Fibroblast of lung (primary cell): ENCODE results near the gene CTNND1.

Source experiments
- EZH2 ChIP-seq: IDR thresholded peaks from 2 replicates; pipeline ENCODE4 v1.5.1; 2012; ENCODE audit warnings: low read length, control low read depth, mild to moderate bottlenecking; ENCODE audit errors: missing control alignments
- TF ChIP-seq, protein P1 (sequence below), 2 donors: IDR thresholded peaks in 1 of 2; conservative IDR thresholded peaks in 1 of 2; 1 replicate in 1 of 2; 2 replicates in 1 of 2; pipeline ENCODE4 v1.5.1; 2011 to 2012; ENCODE audit warnings: low read length in 2 of 2, control low read depth in 1 of 2, inconsistent platforms in 1 of 2, low read depth in 1 of 2, mild to moderate bottlenecking in 1 of 2

DNA sequence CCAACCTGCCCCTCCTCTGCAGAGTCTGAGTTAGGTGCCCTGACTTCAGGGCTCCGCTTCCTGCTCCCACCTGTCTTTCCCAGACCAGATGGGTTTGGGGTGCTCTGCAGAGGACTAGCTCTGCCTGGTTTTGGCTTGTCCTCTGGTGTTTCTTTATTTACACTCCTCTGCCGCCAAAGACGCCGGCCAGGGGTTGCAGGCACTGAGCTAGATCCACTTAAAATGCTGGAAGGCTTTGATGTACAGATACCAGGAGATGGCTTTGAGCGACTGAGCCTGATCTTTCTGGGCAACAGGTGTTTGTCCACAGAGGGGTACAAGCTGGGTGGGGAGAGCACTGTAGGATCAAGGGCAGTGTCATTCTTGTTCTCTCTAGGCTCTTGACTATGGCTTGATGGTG, 16.4 kb upstream of the CTNND1 start:
- TF ChIP-seq EZH2, result no peak
- TF ChIP-seq, protein P1, sequence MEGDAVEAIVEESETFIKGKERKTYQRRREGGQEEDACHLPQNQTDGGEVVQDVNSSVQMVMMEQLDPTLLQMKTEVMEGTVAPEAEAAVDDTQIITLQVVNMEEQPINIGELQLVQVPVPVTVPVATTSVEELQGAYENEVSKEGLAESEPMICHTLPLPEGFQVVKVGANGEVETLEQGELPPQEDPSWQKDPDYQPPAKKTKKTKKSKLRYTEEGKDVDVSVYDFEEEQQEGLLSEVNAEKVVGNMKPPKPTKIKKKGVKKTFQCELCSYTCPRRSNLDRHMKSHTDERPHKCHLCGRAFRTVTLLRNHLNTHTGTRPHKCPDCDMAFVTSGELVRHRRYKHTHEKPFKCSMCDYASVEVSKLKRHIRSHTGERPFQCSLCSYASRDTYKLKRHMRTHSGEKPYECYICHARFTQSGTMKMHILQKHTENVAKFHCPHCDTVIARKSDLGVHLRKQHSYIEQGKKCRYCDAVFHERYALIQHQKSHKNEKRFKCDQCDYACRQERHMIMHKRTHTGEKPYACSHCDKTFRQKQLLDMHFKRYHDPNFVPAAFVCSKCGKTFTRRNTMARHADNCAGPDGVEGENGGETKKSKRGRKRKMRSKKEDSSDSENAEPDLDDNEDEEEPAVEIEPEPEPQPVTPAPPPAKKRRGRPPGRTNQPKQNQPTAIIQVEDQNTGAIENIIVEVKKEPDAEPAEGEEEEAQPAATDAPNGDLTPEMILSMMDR (conservative IDR thresholded peaks at IDR 0.05 in 1 of 2, IDR thresholded peaks at IDR 0.05 in 1 of 2; ENCODE audit: low read depth in 1 of 2, low read length in 2 of 2), result no peak
